SK-N-SH treated with all-trans-retinoic acid at 6 μM for 48 hours (cell line): ENCODE data around the gene MARCKSL1.
A peak's percentile ranks its signal among the peaks of the same experiment; 100 is the strongest.

Experiments used
- ATAC-seq: fragments of 200-7000 bp; cut with Tn5 transposase; 3 replicates; pipeline ENCODE4 v1.9.1; 2020; ENCODE audit warnings: mild to moderate bottlenecking, moderate library complexity
- ARNTL ChIP-seq: fragments of 450-650 bp; formaldehyde crosslinking; IDR thresholded peaks from 2 replicates; pipeline ENCODE4 v1.5.0; 2020; ENCODE audit warnings: low read depth, mild to moderate bottlenecking, moderate library complexity, borderline replicate concordance
- BACH2 ChIP-seq: fragments of 250-450 bp; sonication (Bioruptor Pico); IDR thresholded peaks from 2 replicates; pipeline ENCODE4 v1.9.0; 2021; ENCODE audit warnings: mild to moderate bottlenecking, borderline replicate concordance
- CREB5 ChIP-seq: fragments of 250-450 bp; sonication (Bioruptor Pico); IDR thresholded peaks from 2 replicates; pipeline ENCODE4 v1.5.1; 2020; ENCODE audit warnings: low read depth, mild to moderate bottlenecking, moderate library complexity
- CSDC2 ChIP-seq: fragments of 250-450 bp; sonication (Bioruptor Pico); IDR thresholded peaks from 2 replicates; pipeline ENCODE4 v1.5.0; 2020; ENCODE audit warnings: mild to moderate bottlenecking, moderate library complexity
- CSRNP3 ChIP-seq: fragments of 250-450 bp; sonication (Bioruptor Pico); IDR thresholded peaks from 2 replicates; pipeline ENCODE4 v1.5.1; 2021; ENCODE audit warnings: mild to moderate bottlenecking, moderate library complexity
- ESRRG ChIP-seq: fragments of 250-450 bp; sonication (Bioruptor Pico); IDR thresholded peaks from 2 replicates; pipeline ENCODE4 v1.6.1; 2021; ENCODE audit warnings: mild to moderate bottlenecking
- ISL1 ChIP-seq: fragments of 250-450 bp; sonication (Bioruptor Pico); IDR thresholded peaks from 2 replicates; pipeline ENCODE4 v2.1.2; 2022; ENCODE audit warnings: mild to moderate bottlenecking, moderate library complexity
- OSR1 ChIP-seq: fragments of 250-450 bp; sonication (Bioruptor Pico); IDR thresholded peaks from 2 replicates; pipeline ENCODE4 v1.8.0; 2022; ENCODE audit warnings: moderate library complexity, mild to moderate bottlenecking, inconsistent platforms
- PATZ1 ChIP-seq: fragments of 250-450 bp; sonication (Bioruptor Pico); IDR thresholded peaks from 2 replicates; pipeline ENCODE4 v1.8.0; 2020; ENCODE audit warnings: mild to moderate bottlenecking, moderate library complexity, borderline replicate concordance
- POU6F1 ChIP-seq: fragments of 250-450 bp; sonication (Bioruptor Pico); IDR thresholded peaks from 2 replicates; pipeline ENCODE4 v1.8.0; 2021; ENCODE audit warnings: low read depth, mild to moderate bottlenecking, moderate library complexity, borderline replicate concordance
- RARB ChIP-seq: fragments of 250-450 bp; sonication (Bioruptor Pico); IDR thresholded peaks from 2 replicates; pipeline ENCODE4 v1.8.0; 2021; ENCODE audit warnings: mild to moderate bottlenecking, moderate library complexity
- SNAI2 ChIP-seq: fragments of 250-450 bp; sonication (Bioruptor Pico); IDR thresholded peaks from 2 replicates; pipeline ENCODE4 v1.5.0; 2020; ENCODE audit warnings: mild to moderate bottlenecking, moderate library complexity
- TCF4 ChIP-seq: fragments of 250-450 bp; sonication (Bioruptor Pico); IDR thresholded peaks from 2 replicates; pipeline ENCODE4 v1.8.0; 2021; ENCODE audit warnings: mild to moderate bottlenecking, moderate library complexity, borderline replicate concordance
- TSHZ2 ChIP-seq: fragments of 250-450 bp; sonication (Bioruptor Pico); IDR thresholded peaks from 2 replicates; pipeline ENCODE4 v1.5.0; 2020; ENCODE audit warnings: mild to moderate bottlenecking, moderate library complexity
- ZC3H10 ChIP-seq: fragments of 250-450 bp; sonication (Bioruptor Pico); IDR thresholded peaks from 2 replicates; pipeline ENCODE4 v1.5.1; 2021; ENCODE audit warnings: mild to moderate bottlenecking, moderate library complexity
- ZFP3 ChIP-seq: fragments of 250-450 bp; sonication (Bioruptor Pico); IDR thresholded peaks from 2 replicates; pipeline ENCODE4 v1.5.0; 2020; ENCODE audit warnings: mild to moderate bottlenecking, moderate library complexity
- ZFP30 ChIP-seq: fragments of 450-650 bp; formaldehyde crosslinking; IDR thresholded peaks from 2 replicates; pipeline ENCODE4 v1.5.0; 2022; ENCODE audit warnings: mild to moderate bottlenecking, moderate library complexity
- ZNF565 ChIP-seq: fragments of 450-650 bp; formaldehyde crosslinking; conservative IDR thresholded peaks from 2 replicates; pipeline ENCODE4 v1.5.0; 2020; ENCODE audit warnings: low read depth, mild to moderate bottlenecking, moderate library complexity
- ZNF70 ChIP-seq: fragments of 450-650 bp; formaldehyde crosslinking; IDR thresholded peaks from 2 replicates; pipeline ENCODE4 v1.5.0; 2020; ENCODE audit warnings: mild to moderate bottlenecking, moderate library complexity
- ZNF8 ChIP-seq: fragments of 450-650 bp; formaldehyde crosslinking; IDR thresholded peaks from 2 replicates; pipeline ENCODE4 v1.5.0; 2020; ENCODE audit warnings: mild to moderate bottlenecking, moderate library complexity

The MARCKSL1 gene

GRCh38 chr1:32335790-32336590 is at the start of gene MARCKSL1:
TSS of gene MARCKSL1 (minus strand) at chr1:32336233. CDS start at chr1:32336033, 200 bp downstream.
- TF ChIP-seq PATZ1 (peak; percentile 32; the same call in 1 of the 2 replicates), RARB (CRISPR knock-in tag) (no peak)
- peak; percentile 69 for ATAC-seq

GRCh38 chr1:32380057-32380456 is 44.0 kb upstream of the MARCKSL1 start:
- TF ChIP-seq ESRRG (no peak), ARNTL (no peak), OSR1 (CRISPR knock-in tag) (no peak), PATZ1 (no peak), CSRNP3 (no peak), ZNF70 (CRISPR knock-in tag) (no peak), ZNF565 (no peak)
- ATAC-seq: no peak

- TF ChIP-seq RARB (CRISPR knock-in tag): no peak
- no peak for TF ChIP-seq CREB5 (CRISPR knock-in tag)
- no peak for TF ChIP-seq ISL1 (CRISPR knock-in tag)
- TF ChIP-seq OSR1 (CRISPR knock-in tag): no peak
- TF ChIP-seq CSDC2: no peak
- TF ChIP-seq ZNF565: no peak
- TF ChIP-seq TSHZ2 (CRISPR knock-in tag): no peak
- no peak for TF ChIP-seq POU6F1 (CRISPR knock-in tag)
- no peak for TF ChIP-seq CSRNP3
- TF ChIP-seq ZC3H10 (CRISPR knock-in tag): no peak
- no peak for TF ChIP-seq TCF4
- no peak for TF ChIP-seq ZNF8 (CRISPR knock-in tag)
- TF ChIP-seq PATZ1: no peak
- TF ChIP-seq BACH2 (CRISPR knock-in tag): no peak
- TF ChIP-seq ARNTL: no peak
- no peak for TF ChIP-seq ZFP30 (CRISPR knock-in tag)
- no peak for TF ChIP-seq SNAI2
- TF ChIP-seq ZFP3 (CRISPR knock-in tag): no peak
- TF ChIP-seq, all 23 proteins: peak for 0
- no peak for ATAC-seq
These were observed 41.6 kb upstream of the MARCKSL1 start for GRCh38 chr1:32377541-32378220.
